HG03139 (cell line): ENCODE data around the gene FOXK1.
"Not testable (repeated sequence)": the region's sequence is repeated elsewhere in the genome, so short reads cannot be mapped to it uniquely, and the experiment has no call there.

ENCODE experiments used
- ATAC-seq: cut with Tn5 transposase; IDR thresholded peaks from one replicate; pipeline ENCODE4 v1.9.1; 2021; ENCODE audit not compliant: unreplicated experiment

FOXK1 gene

DNA sequence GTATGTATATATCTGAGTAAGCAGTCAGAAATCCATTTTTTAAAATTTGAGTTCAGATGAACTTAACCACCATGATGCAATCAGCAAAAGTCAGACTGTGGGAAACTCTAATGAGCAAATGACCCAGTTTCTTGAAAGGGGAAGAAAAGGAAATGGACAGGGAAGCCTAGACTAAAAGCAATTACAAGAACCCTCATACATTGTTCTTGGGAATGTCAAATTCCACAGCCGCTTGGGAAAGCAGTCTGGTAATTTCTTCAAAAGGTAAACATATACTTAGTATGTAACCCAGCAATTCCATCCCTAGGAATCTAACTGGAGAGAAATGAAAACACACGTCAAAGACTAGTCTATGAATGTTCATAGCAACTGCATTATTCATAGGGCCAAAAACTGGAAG lies 16.4 kb upstream of the FOXK1 start:
- ATAC-seq: no peak

GRCh38 chr7:4667776-4668509 lies 14.2 kb upstream of the FOXK1 start:
- no peak for ATAC-seq

- no peak for ATAC-seq
These were observed 13.6 kb upstream of the FOXK1 start for GRCh38 chr7:4668510-4668847.

DNA sequence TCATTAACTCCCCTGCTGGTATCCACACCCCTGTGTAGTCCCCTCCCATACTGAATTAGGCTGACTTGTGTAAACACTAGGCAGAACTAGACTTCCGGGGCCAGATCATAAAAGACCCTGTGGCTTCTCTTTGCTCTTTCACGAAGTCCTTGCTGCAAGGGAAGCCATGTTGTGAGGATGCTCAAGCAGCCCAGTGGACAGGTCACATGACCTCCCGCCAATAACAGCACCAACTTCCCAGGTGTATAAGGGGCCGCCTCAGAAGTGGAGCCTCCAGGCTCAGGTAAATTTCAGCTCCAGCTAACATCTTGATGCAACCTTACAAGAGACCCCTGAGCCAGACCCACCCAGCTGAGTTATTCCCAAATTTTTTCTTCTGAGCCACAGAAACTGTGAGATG lies 11.3 kb upstream of the FOXK1 start:
- no peak for ATAC-seq

- ATAC-seq: no peak
These were observed 6.2 kb upstream of the FOXK1 start for GRCh38 chr7:4675771-4676367.

DNA sequence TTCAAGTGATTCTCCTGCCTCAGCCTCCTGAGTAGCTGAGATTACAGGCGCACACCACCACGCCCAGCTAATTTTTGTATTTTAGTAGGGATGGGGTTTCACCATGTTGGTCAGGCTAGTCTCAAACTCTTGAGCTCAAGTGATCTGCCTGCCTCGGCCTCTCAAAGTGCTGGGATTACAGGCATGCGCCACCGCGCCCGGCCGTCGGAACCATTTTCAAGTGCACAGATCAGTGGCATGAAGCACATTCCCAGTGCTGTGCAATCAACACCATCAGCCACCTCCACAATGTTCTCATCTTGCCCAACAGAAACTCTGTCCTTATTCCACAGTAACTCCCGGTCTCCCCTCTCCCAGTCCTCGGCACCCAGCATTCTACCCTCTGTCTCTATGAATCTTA lies 4.6 kb upstream of the FOXK1 start:
- not testable (repeated sequence) for ATAC-seq

DNA sequence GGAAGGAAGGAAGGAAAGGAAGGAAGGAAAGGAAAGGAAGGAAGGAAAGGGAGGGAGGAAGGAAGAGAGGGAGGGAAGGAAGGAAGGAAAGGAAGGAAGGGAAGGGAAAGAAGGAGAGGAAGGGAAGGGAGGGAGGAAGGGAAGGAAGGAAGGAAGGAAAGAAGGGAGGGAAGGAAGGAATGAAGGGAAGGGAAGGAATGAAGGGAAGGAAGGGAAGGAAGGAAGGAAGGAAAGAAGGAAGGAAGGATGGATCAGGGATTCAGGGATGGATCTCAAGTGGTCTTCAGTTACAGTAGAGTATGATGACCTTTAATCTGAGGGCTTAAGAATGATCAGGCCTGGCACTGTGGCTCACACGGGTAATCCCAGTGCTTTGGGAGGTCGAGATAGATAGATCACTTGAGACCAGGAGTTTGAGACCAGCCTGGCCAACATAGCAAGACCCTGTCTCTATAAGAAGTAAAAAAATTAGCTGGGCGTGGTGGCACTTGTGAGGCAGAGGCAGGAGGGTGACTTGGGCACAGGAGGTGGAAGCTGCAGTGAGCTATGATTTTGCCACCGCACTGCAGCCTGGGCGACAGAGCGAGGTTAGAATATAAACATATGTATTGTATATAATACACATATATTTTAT lies 760 bp upstream of the FOXK1 start:
- ATAC-seq: no peak

DNA sequence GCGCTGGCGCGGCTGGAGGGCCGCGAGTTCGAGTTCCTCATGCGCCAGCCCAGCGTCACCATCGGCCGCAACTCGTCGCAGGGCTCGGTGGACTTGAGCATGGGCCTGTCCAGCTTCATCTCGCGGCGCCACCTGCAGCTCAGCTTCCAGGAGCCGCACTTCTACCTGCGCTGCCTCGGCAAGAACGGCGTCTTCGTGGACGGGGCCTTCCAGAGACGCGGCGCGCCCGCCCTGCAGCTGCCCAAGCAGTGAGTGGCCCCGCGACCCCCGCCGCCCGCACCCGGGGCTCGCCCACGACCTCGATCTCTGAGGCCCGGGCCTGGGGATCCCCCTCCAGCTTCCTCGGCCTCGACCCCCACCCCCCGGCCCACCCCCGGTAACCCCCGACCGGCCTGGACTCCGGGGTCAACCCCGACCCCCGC lies 537 bp downstream of the FOXK1 start:
- ATAC-seq: peak; percentile 26

DNA sequence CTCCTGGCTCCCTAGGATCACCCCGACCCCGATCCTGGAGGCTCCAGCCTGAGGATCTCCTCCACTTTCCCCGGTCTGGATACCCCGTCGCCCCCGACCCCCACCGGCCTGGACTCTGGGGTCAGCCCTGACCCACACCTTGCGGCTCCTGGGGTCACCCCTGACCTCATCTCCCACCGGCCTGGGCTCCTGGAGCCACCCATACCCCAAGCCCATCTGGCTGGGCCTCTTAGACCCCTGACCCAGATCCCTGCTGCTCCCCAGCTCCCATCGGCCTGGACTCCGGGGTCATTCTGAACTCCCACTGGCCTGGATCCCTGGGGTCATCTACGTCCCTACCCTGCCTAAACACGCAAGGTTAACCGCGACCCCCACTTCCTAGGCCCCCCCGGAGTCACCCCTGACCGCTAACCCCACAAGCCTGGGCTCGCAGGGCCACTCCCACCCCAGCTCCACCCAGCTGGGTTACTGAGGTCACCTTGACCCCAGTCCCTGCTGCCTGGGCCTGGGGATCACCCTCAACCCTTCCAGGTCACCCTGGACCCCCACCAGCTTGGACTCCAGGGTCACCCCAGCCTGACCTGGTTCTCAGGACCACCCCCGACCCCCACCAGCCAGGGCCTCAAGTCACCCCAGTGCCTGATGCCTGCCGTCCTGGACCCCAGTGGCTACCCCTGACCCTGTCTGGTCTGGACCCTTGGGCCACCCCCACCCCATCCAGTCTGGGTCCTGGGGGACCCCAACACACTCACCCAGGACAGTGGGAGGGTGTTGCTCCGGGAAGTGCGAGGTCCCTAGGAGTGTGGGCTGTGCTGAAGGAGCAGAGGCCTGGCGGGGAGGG lies 1.2 kb downstream of the FOXK1 start:
- ATAC-seq: no peak

DNA sequence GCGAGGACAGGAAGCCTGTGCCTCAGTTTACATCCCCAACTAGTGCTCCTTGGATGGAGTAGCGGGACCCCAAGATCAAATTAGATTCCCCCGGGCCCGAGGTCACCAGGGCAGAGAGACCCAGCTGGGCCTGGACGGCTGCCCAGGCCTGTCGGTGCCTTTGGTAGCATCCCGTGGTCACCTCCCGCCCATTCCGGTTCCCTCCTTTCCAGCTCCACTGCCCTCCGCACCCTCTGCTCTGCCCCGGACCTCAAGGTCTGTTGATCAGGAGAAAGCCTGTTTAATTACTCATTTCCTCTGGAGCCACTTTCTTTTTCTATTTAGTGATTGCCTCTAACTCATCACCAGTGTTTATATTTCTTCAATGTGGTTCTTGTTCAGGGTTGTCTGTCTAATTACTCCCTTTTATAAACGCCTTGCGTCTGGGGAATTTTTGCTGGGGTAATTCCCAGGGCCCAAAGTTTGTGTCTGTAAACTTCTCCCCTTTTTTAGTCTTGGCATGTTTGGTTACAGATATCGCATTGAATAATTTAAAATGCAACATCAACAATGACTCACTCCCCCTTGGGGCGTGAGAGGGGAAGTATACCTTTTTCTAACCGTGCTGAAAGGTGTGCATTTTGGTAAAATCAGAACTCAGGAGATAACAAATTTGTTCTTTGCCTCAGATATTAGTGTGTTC lies 1.9 kb downstream of the FOXK1 start:
- no peak for ATAC-seq

- no peak for ATAC-seq
These were observed 2.8 kb downstream of the FOXK1 start for GRCh38 chr7:4684846-4685245.

DNA sequence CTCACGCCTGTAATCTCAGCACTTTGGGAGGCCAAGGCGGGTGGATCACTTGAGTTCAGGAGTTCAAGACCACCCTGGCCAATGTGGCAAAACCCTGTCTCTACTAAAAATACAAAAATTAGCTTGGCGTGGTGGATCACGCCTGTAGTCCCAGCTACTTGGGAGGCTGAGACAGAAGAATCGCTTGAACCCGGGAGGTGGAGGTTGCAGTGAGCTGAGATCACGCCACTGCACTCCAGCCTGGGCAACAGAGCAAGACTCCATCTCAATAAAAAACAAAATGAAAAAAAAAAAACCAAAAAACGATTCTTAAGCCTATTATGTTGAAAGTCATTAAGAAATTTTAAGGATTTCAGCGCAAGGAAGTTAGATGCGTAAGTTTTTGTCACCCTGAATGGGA lies 3.6 kb downstream of the FOXK1 start:
- ATAC-seq: not testable (repeated sequence)

- no peak for ATAC-seq
These were observed 5.9 kb downstream of the FOXK1 start for GRCh38 chr7:4687956-4688355.

GRCh38 chr7:4689151-4689550 lies 7.1 kb downstream of the FOXK1 start:
- no peak for ATAC-seq

- ATAC-seq: no peak
These were observed 7.6 kb downstream of the FOXK1 start for GRCh38 chr7:4689668-4690067.

DNA sequence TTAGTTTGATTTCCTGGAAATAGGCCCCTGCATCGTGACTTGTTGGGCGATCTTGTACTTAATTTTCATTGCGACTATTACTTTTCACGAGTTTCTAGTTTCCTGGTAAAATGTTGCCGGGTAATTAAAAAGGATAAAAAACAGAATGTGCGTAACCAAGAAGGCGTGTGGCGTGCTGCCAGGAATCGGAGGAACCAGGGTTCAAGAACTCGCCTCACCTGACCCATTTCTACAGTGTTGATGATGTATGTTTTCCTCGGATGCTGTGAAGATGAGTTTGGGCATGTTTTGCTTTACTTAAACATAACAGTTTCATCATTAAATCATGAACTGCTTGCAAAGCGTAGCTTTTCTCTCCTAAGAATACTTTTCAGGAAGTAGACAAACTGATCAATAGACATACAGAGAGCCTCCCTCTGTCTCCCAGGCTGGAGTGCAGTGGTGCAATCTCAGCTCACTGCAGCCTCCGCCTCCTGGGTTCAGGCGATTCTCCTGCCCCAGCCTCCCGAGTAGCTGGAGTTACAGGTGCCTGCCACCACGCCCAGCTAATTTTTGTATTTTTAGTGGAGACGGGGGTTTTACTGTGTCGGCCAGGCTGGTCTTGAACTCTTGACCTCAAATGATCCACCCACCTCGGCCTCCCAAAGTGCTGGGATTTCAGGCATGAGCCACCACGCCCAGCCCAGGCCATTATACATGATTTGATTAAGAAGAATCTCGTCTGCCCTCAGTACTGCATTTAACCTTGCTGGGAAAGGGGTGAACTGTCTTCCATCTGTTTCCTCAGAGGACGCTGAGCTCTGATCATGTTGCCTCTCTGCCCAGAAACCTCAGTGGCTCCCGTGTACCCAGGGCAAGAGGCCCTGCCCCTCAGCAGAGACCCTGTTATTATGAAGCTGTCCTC lies 9.1 kb downstream of the FOXK1 start:
- ATAC-seq: no peak

DNA sequence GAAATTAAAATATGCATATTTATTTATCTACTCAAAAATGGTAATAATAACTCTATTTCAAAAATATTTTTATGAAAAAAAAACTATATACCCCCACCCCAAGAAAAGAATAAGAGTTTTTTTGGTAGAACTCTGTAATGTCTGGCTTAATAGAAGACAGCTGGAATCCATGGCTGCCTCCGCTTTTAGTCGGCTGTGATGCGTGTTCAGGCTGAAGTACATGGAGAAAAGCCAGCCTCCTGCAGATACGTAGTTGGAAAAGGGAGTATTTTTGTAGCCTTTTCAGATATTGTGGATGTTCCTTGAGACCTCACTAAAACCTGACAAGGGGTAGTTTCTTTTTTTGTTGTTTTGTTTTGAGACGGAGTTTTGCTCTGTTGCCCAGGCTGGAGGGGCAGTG lies 10.0 kb downstream of the FOXK1 start:
- no peak for ATAC-seq

DNA sequence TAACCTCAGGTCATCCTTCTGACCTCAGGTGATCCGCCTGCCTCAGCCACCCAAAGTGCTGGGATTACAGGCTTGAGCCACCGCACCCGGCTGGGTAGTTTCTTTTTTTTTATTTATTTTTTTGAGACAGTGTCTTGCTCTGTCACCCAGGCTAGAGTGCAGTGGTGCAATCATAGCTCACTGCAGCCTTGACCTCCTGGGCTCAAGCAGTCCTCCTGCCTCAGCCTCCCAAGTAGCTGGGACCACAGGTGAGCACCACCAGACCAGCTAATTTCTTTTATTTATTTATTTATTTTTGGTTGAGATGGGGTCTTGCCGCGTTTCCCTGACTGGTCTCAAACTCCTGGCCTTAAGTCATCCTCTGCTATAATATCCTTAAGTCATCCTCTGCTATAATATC lies 10.5 kb downstream of the FOXK1 start:
- not testable (repeated sequence) for ATAC-seq

DNA sequence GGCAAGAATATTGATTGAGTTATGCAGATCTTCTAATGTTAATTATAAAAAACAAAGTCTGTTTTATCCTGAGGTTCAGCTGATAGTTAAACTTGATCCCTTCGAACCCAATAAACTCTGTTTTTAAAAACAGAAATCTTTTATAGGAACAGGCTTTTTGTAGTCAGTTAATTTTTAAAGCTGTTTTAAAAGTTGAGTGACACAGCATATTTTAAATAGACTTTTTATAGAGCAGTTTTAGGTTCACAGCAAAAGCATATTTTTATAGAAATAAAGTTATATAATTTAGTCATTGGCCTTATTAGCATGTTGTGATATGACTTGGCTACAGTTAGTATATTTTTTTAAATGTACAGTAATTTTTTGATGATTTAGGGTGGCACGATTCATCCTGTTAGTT lies 11.1 kb downstream of the FOXK1 start:
- ATAC-seq: no peak

GRCh38 chr7:4693749-4694148 lies 11.7 kb downstream of the FOXK1 start:
- ATAC-seq: no peak
